Measurements from ENCODE around the gene GNG13.

DNA sequence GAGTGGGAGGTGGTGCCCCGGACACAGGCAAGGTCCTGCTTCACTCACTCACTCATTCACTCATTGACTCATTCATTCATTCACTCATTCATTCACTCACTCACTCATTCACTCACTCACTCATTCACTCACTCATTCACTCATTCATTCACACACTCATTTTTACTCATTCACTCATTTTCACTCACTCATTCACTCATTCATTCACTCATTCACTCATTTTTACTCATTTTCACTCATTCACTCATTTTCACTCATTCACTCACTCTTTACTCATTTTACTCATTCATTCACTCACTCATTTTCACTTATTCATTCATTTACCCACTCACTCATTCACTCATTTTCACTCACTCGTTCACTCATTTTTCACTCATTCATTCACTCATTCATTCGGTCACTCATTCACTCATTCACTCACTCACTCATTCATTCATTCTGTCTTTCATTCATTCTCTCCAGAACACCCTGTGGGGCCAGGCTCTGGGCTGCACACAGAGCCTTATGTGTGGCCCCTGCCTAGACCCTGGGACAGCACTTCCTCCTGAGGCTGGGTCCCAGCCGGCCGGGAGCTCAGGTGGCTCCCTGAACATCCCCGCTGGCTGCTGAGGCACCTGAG, 21.5 kb downstream of the GNG13 start:
- no peak for TF ChIP-seq EZH2phosphoT487 (IDR thresholded peaks at IDR 0.05; ENCODE audit: insufficient read depth, low read depth)
- no peak for TF ChIP-seq EZH2 (IDR thresholded peaks at IDR 0.05; ENCODE audit: insufficient read depth, poor library complexity, severe bottlenecking)
